HCT116 (cell line): ENCODE measurements around the gene ACTA2. TPM values are rescaled to one million over a fixed set of nuclear protein-coding genes. Genes with fewer than 3 reads are reported as not detected.

Source experiments
- ATAC-seq: fragments of 200-7000 bp; cut with Tn5 transposase; 2 replicates; pipeline ENCODE4 v1.9.1; 2020; ENCODE audit warnings: mild to moderate bottlenecking, moderate library complexity
- BruUV-seq: library from RNA; stranded (reverse); fragments of 400-500 nt; replicated peaks from 2 replicates; lab custom pipeline; 2021; lab: Mats Ljungman, UMichigan
- CTCF ChIA-PET: fragments of 300-600 bp; sonication (Branson Sonifier 250); formaldehyde crosslinking; loops from one replicate; lab custom pipeline; 2021; ENCODE audit warnings: antibody characterized with exemption; lab: Charles Lee
- POLR2A ChIA-PET: fragments of 300-600, 350-600 bp; sonication (Branson Sonifier 250); formaldehyde crosslinking; loops from one replicate; lab custom pipeline; 2021; ENCODE audit warnings: antibody characterized with exemption; lab: Charles Lee
- RAD21 ChIA-PET, 2 experiments: fragments of 300-600 bp; sonication (Branson Sonifier 250); formaldehyde crosslinking; loops; one replicate each; lab custom pipeline; 2023; ENCODE audit warnings: low total read pairs in 2 of 2; ENCODE audit not compliant: uncharacterized antibody in 2 of 2, unreplicated experiment in 2 of 2, low non-redundant PET in 1 of 2; lab: Charles Lee
- DNase-seq: peaks from one replicate; pipeline ENCODE4 v3.0.0-alpha.2; 2010; ENCODE audit warnings: low read depth, low spot score
- H2AFZ ChIP-seq: fragments of 200-600 bp; shearing (Covaris generic), sonication (generic); 2 replicates; pipeline ENCODE4 v1.6.1; 2017; ENCODE audit warnings: low read depth, mixed run types, mixed read lengths, antibody characterized with exemption, low read length; ENCODE audit not compliant: poor library complexity, severe bottlenecking
- H3K27ac ChIP-seq: 2 replicates; pipeline ENCODE4 v1.5.1; 2012; ENCODE audit warnings: low read depth, low read length
- H3K27me3 ChIP-seq: fragments of 200-600 bp; sonication (generic); 2 replicates; pipeline ENCODE4 v1.6.1; 2016; ENCODE audit warnings: mixed run types, low read length, mixed read lengths; ENCODE audit not compliant: insufficient read depth
- H3K36me3 ChIP-seq, 2 experiments: fragments of 200-500 bp in 1 of 2; fragments of 200-600 bp in 1 of 2; sonication (Bioruptor generic) in 1 of 2; sonication (generic) in 1 of 2; 2 replicates each; pipeline versions ENCODE4 v1.5.1 to v1.6.1; 2014 to 2016; ENCODE audit warnings: low read length in 2 of 2, inconsistent platforms in 1 of 2, mixed read lengths in 1 of 2, mixed run types in 1 of 2; ENCODE audit not compliant: insufficient read depth in 2 of 2, control insufficient read depth in 1 of 2
- H3K4me1 ChIP-seq, 2 experiments: fragments of 200-600 bp in 1 of 2; sonication (generic) in 1 of 2; 2 replicates each; pipeline versions ENCODE4 v1.5.1 to v1.6.1; 2012 to 2017; ENCODE audit warnings: low read length in 2 of 2, inconsistent platforms in 1 of 2, mild to moderate bottlenecking in 1 of 2, mixed read lengths in 1 of 2, mixed run types in 1 of 2, moderate library complexity in 1 of 2; ENCODE audit not compliant: insufficient read depth in 2 of 2, control insufficient read depth in 1 of 2
- H3K4me2 ChIP-seq: fragments of 200-600 bp; sonication (generic); 2 replicates; pipeline ENCODE4 v1.6.1; 2017; ENCODE audit warnings: mixed run types, low read length, mixed read lengths
- H3K4me3 ChIP-seq, 2 experiments: fragments of 200-600 bp in 1 of 2; sonication (generic) in 1 of 2; replicated peaks in 1 of 2; 2 replicates each; pipeline ENCODE4 v1.5.1; 2011 to 2016; ENCODE audit warnings: low read length in 2 of 2, control low read depth in 1 of 2, low read depth in 1 of 2, mild to moderate bottlenecking in 1 of 2, mixed read lengths in 1 of 2, mixed run types in 1 of 2
- H3K79me2 ChIP-seq: fragments of 200-600 bp; sonication (generic); 2 replicates; pipeline ENCODE4 v1.6.1; 2017; ENCODE audit warnings: mild to moderate bottlenecking, mixed run types, low read length, moderate library complexity, mixed read lengths; ENCODE audit not compliant: insufficient read depth
- H3K9ac ChIP-seq: fragments of 200-600 bp; sonication (generic); 2 replicates; pipeline ENCODE4 v1.6.1; 2016; ENCODE audit warnings: low read length, mixed read lengths
- H3K9me2 ChIP-seq: fragments of 200-600 bp; sonication (generic), shearing (Covaris generic); 2 replicates; pipeline ENCODE4 v1.6.1; 2017; ENCODE audit warnings: mixed run types, mild to moderate bottlenecking, moderate library complexity; ENCODE audit not compliant: insufficient read depth
- H3K9me3 ChIP-seq, 2 experiments: fragments of 200-500 bp in 1 of 2; fragments of 200-600 bp in 1 of 2; sonication (Bioruptor generic) in 1 of 2; sonication (generic) in 1 of 2; 2 replicates each; pipeline ENCODE4 v1.6.1; 2014 to 2017; ENCODE audit warnings: low read length in 2 of 2, mixed read lengths in 2 of 2, inconsistent platforms in 1 of 2, low read depth in 1 of 2, mild to moderate bottlenecking in 1 of 2, mixed run types in 1 of 2, moderate library complexity in 1 of 2; ENCODE audit not compliant: control insufficient read depth in 1 of 2, insufficient read depth in 1 of 2
- H4K20me1 ChIP-seq: fragments of 200-600 bp; sonication (generic), shearing (Covaris generic); 2 replicates; pipeline ENCODE4 v1.6.1; 2017; ENCODE audit warnings: mixed run types, mild to moderate bottlenecking, moderate library complexity; ENCODE audit not compliant: insufficient read depth
- CEBPB ChIP-seq: IDR thresholded peaks from 2 replicates; pipeline ENCODE4 v1.6.1; 2012; ENCODE audit warnings: low read depth
- EGR1 ChIP-seq: IDR thresholded peaks from 2 replicates; pipeline ENCODE4 v1.6.1; 2012; ENCODE audit warnings: low read depth
- ELF1 ChIP-seq: IDR thresholded peaks from 2 replicates; pipeline ENCODE4 v1.6.1; 2012; ENCODE audit warnings: low read depth, borderline replicate concordance
- EZH2 ChIP-seq: fragments of 200-600 bp; sonication (generic); IDR thresholded peaks from 2 replicates; pipeline ENCODE4 v1.6.1; 2017; ENCODE audit warnings: antibody characterized with exemption, mixed run types
- FOSL1 ChIP-seq: IDR thresholded peaks from 2 replicates; pipeline ENCODE4 v1.6.1; 2012; ENCODE audit warnings: low read depth
- JUND ChIP-seq: IDR thresholded peaks from 2 replicates; pipeline ENCODE4 v1.6.1; 2012
- MAX ChIP-seq: IDR thresholded peaks from 2 replicates; pipeline ENCODE4 v1.6.1; 2012
- POLR2AphosphoS5 ChIP-seq: IDR thresholded peaks from 2 replicates; pipeline ENCODE4 v1.6.1; 2011; ENCODE audit warnings: mild to moderate bottlenecking, low read depth, low read length, moderate library complexity
- ZFX ChIP-seq: fragments of 450-650 bp; IDR thresholded peaks from 2 replicates; pipeline ENCODE4 v1.6.1; 2017
- intact Hi-C: fragments of 100-400 bp; cut with micrococcal nuclease; formaldehyde crosslinking; loops from 2 replicates; pipeline ENCODE4 v1.10.0; 2022
- total RNA-seq: library from RNA; stranded (reverse); gene quantifications from one replicate; pipeline ENCODE4 v1.2.1, GENCODE V29; 2021; ENCODE audit not compliant: unreplicated experiment
- TF ChIP-seq, protein P1 (sequence below): IDR thresholded peaks from 2 replicates; pipeline ENCODE4 v1.6.1; 2011; ENCODE audit warnings: mild to moderate bottlenecking, low read length, moderate library complexity; ENCODE audit not compliant: insufficient replicate concordance; ENCODE audit errors: extremely low read depth
- TF ChIP-seq, protein P2 (sequence below): IDR thresholded peaks from 2 replicates; pipeline ENCODE4 v1.6.1; 2012

Gene ACTA2
- total RNA-seq, 1 experiment from 2014 or later: 9.4 TPM

DNA sequence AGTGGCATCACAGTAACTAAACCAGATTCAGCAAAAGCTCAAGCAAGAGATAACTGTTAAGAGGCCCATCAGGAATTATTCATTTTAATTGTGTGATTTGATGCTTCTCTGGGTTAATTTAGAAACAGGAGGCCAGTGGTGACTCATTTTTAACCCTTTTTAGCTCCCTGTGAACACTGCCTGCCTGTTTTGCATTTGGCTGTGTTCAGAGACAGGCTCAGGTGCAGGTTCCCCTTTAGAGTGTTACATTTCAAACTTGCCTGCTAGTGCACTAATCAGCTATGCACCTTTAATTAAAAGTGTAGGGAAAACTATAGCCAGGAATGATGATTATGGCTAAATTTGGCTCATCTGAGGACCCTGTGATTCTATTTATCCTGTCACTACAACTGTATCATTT, 66.0 kb downstream of the ACTA2 start:
- RAD21 ChIA-PET: no interaction called here
- H3K27me3 ChIP-seq: no peaks in the 10 kb centered on the region
- no peak overlapping the region for H2AFZ ChIP-seq
- no TSS peak for BruUV-seq
- ATAC-seq (no peak), DNase-seq (no peak)
- no peaks in the 10 kb centered on the region for H3K36me3 ChIP-seq
- H4K20me1 ChIP-seq: no peaks in the 10 kb centered on the region
- H3K4me3 ChIP-seq: no peak overlapping the region
- no peak overlapping the region for H3K27ac ChIP-seq
- H3K4me2 ChIP-seq: peak overlapping the region; percentile 17; the same call in 1 of the 2 replicates
- no peak overlapping the region for H3K9ac ChIP-seq
- CTCF ChIA-PET: interaction anchor here (0.6 kb wide), 1 partner anchor 39 kb away, joined by 4 read pairs; no protein-coding TSS in a partner anchor
- H3K9me3 ChIP-seq: no peaks in the 10 kb centered on the region
- H3K9me2 ChIP-seq: no peaks in the 10 kb centered on the region
- intact Hi-C loops: no loop called here
- H3K4me1 ChIP-seq: peaks cover 21 to 57% of the 10 kb centered on the region in 2 experiments
- TF ChIP-seq, protein P1, sequence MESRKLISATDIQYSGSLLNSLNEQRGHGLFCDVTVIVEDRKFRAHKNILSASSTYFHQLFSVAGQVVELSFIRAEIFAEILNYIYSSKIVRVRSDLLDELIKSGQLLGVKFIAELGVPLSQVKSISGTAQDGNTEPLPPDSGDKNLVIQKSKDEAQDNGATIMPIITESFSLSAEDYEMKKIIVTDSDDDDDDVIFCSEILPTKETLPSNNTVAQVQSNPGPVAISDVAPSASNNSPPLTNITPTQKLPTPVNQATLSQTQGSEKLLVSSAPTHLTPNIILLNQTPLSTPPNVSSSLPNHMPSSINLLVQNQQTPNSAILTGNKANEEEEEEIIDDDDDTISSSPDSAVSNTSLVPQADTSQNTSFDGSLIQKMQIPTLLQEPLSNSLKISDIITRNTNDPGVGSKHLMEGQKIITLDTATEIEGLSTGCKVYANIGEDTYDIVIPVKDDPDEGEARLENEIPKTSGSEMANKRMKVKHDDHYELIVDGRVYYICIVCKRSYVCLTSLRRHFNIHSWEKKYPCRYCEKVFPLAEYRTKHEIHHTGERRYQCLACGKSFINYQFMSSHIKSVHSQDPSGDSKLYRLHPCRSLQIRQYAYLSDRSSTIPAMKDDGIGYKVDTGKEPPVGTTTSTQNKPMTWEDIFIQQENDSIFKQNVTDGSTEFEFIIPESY: no peak
- peak; percentile 30; the same call in 1 of the 2 replicates for TF ChIP-seq JUND
- no peak for TF ChIP-seq POLR2AphosphoS5
- TF ChIP-seq ELF1: no peak
- TF ChIP-seq EZH2: no peak
- TF ChIP-seq MAX: no peak
- TF ChIP-seq ZFX: no peak
- no peak for TF ChIP-seq CEBPB
- TF ChIP-seq, protein P2, sequence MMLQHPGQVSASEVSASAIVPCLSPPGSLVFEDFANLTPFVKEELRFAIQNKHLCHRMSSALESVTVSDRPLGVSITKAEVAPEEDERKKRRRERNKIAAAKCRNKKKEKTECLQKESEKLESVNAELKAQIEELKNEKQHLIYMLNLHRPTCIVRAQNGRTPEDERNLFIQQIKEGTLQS: no peak
- peak; percentile 31; the same call in 1 of the 2 replicates for TF ChIP-seq FOSL1
- no peak for TF ChIP-seq EGR1
- TF ChIP-seq, all 23 proteins: peak for 2
- POLR2A ChIA-PET: no interaction called here
- peaks cover 16% of the 10 kb centered on the region for H3K79me2 ChIP-seq

Other genes with a start within 250 kb of the ACTA2 start
- gene LIPK, start 246.5 kb downstream of the ACTA2 start, total RNA-seq: not detected
- not detected for gene LIPN, start 192.8 kb downstream of the ACTA2 start, total RNA-seq
- gene LIPM, start 150.0 kb downstream of the ACTA2 start, total RNA-seq: not detected
- gene ANKRD22, start 100.9 kb downstream of the ACTA2 start, total RNA-seq: 2.3 TPM
- 11.0 TPM for gene STAMBPL1, start 72.5 kb downstream of the ACTA2 start, total RNA-seq
- 9.3 TPM for gene FAS, start 38.0 kb upstream of the ACTA2 start, total RNA-seq